GM12874 (cell line): Measurements from ENCODE around the gene CXCL8.

Source experiments
- TF ChIP-seq, protein P1 (sequence below): IDR thresholded peaks from 2 replicates; pipeline ENCODE4 v1.5.1; 2011; ENCODE audit warnings: low read depth, mild to moderate bottlenecking, control low read depth, low read length, moderate library complexity; ENCODE audit not compliant: insufficient read depth

The CXCL8 gene

DNA sequence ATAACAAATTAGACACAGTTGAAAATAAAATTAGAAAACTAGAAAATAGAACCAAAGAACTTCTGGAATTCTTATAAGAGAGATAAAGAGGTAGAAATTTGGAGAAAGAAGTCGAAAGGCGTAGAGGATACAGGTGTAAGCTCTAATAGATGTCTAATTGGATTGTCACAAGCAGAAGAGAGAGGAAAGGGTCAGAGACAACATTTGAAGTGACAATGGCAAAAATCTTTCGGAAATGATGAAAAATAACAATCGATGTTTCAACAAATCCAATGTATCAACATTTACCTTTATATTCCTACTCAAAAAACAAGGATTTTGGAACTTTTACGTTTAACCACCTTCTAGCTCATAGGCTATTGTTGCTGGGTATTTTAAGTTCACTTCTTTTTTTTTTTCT, 3.8 kb downstream of the CXCL8 start:
- TF ChIP-seq, protein P1, sequence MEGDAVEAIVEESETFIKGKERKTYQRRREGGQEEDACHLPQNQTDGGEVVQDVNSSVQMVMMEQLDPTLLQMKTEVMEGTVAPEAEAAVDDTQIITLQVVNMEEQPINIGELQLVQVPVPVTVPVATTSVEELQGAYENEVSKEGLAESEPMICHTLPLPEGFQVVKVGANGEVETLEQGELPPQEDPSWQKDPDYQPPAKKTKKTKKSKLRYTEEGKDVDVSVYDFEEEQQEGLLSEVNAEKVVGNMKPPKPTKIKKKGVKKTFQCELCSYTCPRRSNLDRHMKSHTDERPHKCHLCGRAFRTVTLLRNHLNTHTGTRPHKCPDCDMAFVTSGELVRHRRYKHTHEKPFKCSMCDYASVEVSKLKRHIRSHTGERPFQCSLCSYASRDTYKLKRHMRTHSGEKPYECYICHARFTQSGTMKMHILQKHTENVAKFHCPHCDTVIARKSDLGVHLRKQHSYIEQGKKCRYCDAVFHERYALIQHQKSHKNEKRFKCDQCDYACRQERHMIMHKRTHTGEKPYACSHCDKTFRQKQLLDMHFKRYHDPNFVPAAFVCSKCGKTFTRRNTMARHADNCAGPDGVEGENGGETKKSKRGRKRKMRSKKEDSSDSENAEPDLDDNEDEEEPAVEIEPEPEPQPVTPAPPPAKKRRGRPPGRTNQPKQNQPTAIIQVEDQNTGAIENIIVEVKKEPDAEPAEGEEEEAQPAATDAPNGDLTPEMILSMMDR, result no peak

DNA sequence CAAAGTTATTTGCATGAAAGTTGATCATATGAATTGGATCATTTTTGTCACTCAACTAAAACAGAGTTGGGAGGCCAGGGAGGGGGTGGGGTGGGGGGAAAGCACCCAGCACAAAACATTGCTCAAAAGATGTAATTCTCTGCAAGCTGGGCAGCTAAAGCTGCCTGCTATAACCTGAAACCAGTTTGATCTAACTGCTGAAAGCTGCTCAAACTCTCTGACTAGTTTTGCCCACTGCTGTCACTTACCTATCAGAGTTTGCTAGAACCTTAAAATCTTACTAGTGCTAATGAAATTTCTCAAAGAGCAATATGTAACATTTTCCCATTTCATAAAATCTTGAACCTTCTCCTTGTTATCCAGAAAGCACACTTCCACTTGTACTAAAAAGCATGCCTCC, 10.4 kb downstream of the CXCL8 start:
- TF ChIP-seq, protein P1, result no peak

- TF ChIP-seq, protein P1, result no peak
Observed at GRCh38 chr4:73751166-73751565, 10.8 kb downstream of the CXCL8 start.

DNA sequence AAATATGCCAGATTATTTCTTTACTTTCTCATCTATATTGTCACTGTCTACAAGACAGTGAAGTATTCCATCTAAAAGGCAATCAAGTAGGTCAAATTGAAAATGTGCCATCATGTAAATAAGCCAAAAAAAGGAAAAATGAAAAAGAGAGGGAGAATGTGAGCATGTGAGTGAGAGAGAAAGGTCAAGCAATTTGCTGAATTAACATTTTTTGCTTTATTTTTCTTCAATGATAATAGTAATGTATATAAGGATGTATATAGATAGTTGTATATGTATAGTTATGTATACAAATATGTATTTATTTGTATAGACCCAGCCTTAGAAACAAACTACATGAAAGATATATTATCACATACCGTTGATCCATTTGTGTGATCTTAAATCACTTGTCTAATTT, 11.5 kb downstream of the CXCL8 start:
- TF ChIP-seq, protein P1, result no peak

DNA sequence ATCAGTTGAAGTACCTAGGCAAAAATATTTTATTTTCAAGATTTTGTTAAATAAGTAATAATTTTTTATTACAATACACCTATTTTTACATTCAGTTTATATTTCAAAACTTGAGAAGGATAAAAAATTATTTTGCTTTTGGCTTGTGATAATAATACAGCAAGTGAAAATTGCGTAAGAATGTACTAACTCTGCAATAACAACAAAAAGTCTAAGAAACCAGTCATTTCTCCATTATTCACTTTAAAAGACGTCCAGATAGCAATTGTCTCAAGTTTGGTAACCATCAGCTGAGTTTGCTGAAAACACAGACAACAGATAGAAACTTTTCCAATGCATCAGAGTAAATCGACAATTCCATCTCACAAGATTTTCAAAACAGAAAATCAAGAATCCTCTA, 12.1 kb downstream of the CXCL8 start:
- TF ChIP-seq, protein P1, result no peak

DNA sequence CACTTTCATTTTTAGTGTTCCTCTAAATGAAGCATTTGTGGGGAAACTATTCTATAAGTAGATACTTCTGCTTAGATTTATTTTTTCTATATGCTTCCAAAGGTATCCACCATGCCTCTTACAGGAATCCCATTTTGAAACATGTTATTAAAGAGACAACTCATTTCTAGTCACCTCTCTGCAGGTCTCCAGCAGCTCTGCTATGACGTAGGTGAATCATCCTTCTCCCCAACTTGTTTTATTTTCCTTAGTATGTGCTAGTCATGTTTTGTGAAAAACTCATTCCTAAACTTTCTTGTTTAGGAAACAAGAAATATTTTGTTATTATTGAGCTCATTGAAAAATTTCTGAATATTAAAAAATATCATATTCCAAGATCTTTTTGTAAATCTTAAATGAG, 12.8 kb downstream of the CXCL8 start:
- TF ChIP-seq, protein P1, result no peak

DNA sequence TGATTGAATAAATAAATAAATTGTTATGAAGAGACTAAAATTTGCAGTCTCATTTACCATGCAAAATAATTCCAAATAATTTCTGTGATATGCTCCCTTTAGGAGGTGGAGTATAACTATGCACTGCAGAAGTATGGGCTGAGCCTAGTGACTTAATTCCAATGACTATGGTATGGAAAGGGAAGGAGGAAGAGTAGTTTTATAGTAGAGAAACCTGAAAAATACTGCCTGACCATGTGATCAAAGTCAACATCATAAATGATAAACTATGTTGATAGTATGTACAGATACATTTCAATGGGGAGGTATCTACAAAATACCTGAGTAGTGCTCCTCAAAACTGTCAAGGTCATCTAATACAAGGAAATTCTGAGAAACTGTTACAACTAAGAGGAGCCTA, 14.6 kb downstream of the CXCL8 start:
- TF ChIP-seq, protein P1, result no peak

- TF ChIP-seq, protein P1, result no peak
Observed at GRCh38 chr4:73759357-73759756, 19.0 kb downstream of the CXCL8 start.
